ENCODE measurements around the gene ERI3.

DNA sequence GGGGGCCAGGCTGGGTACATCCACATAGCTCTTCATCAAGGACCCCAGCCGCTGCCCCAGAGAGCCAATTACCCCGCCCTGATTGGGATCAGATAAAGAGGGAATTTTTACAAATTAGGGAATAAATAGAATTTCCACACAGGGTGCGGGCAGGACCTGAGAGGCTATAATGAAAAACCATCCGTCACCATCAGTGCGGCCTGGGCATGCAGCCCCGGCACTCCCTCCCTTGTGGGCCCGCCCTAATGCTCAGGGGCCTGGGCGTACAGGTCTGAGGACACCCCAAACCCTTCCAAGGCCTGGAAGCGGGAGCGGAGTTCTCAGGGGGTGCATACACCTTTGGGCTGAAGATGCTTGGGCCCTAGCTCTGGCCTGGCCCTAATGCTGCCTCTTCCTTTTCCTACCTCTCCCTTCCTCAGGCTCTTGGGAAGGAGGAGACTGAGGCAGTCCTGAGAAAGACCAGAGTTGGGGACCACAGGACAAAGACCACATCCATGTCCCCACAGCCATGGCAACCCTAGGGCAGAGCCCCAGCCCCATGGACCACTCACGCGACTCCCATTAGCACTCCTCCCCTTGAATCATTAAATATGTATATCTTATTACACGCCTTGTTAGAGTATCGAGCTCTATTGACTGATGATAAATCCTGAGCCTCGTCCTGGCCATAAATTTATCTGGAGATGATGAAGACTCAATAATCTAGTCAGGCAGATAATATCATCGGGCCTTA lies 125.5 kb downstream of the ERI3 start:
- TF ChIP-seq, protein P1, sequence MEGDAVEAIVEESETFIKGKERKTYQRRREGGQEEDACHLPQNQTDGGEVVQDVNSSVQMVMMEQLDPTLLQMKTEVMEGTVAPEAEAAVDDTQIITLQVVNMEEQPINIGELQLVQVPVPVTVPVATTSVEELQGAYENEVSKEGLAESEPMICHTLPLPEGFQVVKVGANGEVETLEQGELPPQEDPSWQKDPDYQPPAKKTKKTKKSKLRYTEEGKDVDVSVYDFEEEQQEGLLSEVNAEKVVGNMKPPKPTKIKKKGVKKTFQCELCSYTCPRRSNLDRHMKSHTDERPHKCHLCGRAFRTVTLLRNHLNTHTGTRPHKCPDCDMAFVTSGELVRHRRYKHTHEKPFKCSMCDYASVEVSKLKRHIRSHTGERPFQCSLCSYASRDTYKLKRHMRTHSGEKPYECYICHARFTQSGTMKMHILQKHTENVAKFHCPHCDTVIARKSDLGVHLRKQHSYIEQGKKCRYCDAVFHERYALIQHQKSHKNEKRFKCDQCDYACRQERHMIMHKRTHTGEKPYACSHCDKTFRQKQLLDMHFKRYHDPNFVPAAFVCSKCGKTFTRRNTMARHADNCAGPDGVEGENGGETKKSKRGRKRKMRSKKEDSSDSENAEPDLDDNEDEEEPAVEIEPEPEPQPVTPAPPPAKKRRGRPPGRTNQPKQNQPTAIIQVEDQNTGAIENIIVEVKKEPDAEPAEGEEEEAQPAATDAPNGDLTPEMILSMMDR (IDR thresholded peaks at IDR 0.05): no peak
- no peak for TF ChIP-seq POLR2A (IDR thresholded peaks at IDR 0.05)
